ENCODE measurements around the gene CISH. TPM values are rescaled to one million over a fixed set of nuclear protein-coding genes. Genes with fewer than 3 reads are reported as not detected.

Gene CISH, protein sequence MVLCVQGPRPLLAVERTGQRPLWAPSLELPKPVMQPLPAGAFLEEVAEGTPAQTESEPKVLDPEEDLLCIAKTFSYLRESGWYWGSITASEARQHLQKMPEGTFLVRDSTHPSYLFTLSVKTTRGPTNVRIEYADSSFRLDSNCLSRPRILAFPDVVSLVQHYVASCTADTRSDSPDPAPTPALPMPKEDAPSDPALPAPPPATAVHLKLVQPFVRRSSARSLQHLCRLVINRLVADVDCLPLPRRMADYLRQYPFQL
- total RNA-seq (2014; rRNA removed; shearing (Covaris generic)): 1.7 and 2.2 TPM in 2 replicates

DNA sequence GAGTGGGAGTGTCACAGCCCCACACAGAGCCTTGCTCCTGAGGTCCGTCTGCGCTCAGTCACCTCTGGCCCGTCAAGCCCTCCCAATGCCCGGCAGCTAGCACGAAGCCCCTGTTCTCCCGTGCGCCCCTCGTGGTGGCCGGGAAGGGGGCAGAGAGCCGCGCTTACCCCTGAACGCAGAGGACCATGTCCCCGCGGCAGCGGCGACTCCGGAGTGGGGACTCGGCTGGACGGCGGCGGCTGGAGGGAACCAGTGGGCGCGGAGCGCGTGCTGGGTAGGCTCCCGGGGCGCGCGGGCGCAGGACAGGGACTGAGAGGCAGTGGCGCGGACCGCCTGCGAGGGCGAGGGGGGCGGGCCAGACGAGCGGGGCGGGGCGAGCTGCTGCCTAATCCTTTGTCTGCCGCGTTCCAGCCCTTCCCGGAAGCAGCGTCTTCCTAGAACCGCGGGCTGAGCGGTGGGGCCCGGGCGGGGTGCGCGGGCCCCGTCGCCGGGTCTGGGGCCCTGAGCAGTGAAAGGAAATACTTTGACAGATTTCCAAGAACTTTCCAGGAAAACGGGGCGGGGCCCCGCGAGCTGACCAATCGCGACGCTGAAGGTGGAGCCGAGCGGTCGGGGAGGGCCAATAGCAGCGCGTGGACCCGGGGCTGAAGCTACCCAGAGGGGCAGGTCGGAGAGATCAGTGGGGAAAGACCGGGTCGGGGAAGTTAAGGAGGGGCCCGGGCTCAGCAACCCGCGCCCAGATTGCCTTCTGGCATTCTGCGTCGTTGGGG, at the start of gene CISH:
CISH (minus strand) TSS at position 311 of the 770 bp plus-strand sequence; CDS start at position 187, 124 bp downstream.
- peak; percentile 75 for DNase-seq (ENCODE audit: low spot score)
- in situ Hi-C loops (cut with HindIII; ENCODE audit: low sequenced_read_pairs): loop anchor here (25.0 kb wide), 1 partner anchor 776 kb away; the partner anchor contains the start of genes MANF and RBM15B

DNA sequence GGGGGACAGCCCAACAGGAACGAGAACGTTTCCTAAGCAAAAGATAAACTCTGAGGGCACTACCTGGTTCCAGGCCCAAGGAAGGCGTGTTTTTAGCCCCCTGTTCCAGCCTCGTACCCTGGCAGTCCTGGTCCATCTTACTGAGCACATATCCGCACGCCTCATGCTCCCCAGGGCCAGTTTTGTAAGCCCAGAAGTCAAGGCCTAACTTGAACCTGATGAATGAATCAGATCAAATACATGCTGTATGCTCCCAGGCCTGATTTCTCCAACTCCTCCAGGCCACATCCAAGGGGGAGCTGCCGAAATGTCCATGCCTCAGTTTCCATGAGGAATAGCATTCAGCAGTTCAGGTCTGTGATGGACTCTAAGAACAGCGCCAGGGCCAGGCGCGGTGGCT, 48.8 kb upstream of the CISH start:
- no peak for DNase-seq (ENCODE audit: low spot score)
- in situ Hi-C loops (cut with HindIII; ENCODE audit: low sequenced_read_pairs): no loop called here

DNA sequence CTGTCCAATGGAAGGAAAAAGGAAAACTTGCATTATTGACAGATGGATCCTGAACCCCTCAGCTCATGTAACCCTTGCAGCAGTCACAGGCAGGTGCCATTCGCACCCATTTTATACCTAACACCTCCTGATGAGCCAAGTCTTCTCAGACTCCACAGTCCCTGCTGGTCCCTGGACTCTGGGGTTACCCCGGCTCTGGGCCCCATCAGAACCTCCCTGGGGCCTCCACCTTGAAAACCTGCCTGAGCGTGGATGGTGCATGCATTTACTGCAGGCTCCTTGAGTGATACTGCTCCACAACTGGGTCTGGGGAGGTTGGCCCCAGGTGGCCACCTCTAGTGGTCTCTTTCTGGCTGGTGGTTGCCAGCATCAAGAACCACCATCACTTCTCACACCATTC, 47.3 kb upstream of the CISH start:
- no peak for DNase-seq (ENCODE audit: low spot score)
- in situ Hi-C loops (cut with HindIII; ENCODE audit: low sequenced_read_pairs): no loop called here

DNA sequence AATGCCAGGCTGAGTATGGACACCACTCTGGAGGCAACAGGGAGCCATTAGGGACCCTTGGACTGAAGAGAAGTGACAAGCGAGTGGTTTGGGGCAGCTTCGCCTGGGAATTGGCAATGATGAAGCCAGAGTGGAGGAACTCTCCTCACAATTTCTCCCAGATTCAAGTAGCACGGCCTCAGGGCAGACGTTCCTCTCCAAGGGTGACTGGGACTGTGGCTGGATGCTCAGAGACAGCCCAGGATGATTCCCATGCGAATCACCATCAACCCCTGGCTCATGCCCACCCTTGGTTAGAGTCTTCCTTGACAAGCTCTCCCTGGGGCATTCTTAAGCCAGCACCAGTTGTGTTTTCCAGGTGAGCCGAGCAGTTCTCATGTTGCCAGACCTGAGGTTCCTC, 46.8 kb upstream of the CISH start:
- no peak for DNase-seq (ENCODE audit: low spot score)
- in situ Hi-C loops (cut with HindIII; ENCODE audit: low sequenced_read_pairs): no loop called here

DNA sequence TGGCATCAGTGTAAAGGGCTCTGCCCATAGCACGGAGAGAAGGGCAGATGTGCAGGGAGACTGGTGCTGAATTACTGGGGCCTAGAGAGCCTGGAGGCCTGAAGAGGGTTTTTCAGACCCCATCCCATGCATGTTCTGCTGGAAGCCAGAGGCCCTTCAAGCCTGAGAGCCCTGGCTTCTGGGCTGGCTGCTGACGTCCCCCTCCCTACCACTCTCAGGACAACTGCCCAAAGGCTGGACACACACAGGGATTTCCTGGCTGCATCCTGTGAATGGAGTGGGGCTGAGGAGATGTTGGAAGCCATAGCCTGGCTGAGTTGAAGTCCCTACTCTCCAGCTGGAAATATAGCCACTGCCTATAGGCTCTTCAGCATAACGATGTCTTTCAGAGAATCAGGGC, 46.2 kb upstream of the CISH start:
- DNase-seq (ENCODE audit: low spot score): no peak
- in situ Hi-C loops (cut with HindIII; ENCODE audit: low sequenced_read_pairs): no loop called here

DNA sequence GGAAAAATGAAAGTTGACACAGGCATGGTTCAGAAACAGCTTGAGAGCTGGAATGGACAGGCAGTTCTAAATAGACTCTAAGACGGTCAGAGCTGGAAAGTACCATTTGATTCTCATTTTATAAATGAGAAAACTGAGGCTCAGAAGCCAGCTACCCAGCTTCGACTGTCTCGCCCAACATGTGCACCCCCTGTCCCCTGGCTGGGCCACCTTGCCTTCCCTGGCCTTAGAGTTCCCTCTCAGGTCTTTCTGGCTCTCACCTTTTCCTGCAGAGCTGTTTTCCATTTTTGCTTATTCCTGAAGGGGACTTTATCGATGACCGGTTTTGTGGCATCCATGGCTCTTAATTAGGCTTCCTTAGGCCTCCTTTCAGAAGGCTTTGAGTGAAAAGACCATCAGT, 45.8 kb upstream of the CISH start:
- no peak for DNase-seq (ENCODE audit: low spot score)
- in situ Hi-C loops (cut with HindIII; ENCODE audit: low sequenced_read_pairs): no loop called here

DNA sequence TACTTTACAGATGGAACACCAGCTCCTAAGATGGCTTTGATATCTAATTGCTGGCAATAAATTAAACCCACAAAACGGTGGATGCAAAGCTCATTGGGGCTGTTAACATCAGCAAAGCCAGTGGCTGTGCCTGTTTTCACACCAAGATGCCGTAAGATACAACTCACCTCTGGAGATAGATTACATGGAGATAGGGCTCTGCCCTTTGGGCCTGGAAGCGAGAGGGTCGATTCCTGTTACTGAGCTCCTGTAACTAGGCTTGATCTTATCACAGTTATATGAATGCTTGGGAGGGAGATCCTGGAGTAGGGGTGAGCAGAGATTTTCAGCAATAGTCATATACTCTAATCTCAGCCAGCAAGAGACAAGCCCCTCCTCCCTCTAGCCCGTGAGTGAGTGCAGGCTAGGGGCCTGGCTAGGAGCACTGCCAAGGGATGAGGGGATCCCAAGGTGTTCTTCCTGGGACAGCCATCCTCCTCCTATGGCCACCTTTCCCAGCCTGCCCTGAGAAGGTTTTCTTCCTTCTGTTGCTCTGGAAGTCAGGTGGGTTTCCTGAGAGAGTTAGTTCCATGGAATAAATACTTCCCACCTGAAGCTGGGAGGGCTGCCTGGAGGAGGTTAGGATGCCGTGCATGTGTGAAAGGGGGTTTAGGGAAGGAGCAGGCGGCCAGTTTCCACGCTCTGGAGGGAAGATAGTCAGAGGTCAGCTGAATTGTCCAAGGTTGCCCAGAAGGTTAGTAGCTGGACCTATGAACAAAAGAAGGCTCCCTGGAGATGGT, 45.0 kb upstream of the CISH start:
- DNase-seq (ENCODE audit: low spot score): no peak
- in situ Hi-C loops (cut with HindIII; ENCODE audit: low sequenced_read_pairs): no loop called here

DNA sequence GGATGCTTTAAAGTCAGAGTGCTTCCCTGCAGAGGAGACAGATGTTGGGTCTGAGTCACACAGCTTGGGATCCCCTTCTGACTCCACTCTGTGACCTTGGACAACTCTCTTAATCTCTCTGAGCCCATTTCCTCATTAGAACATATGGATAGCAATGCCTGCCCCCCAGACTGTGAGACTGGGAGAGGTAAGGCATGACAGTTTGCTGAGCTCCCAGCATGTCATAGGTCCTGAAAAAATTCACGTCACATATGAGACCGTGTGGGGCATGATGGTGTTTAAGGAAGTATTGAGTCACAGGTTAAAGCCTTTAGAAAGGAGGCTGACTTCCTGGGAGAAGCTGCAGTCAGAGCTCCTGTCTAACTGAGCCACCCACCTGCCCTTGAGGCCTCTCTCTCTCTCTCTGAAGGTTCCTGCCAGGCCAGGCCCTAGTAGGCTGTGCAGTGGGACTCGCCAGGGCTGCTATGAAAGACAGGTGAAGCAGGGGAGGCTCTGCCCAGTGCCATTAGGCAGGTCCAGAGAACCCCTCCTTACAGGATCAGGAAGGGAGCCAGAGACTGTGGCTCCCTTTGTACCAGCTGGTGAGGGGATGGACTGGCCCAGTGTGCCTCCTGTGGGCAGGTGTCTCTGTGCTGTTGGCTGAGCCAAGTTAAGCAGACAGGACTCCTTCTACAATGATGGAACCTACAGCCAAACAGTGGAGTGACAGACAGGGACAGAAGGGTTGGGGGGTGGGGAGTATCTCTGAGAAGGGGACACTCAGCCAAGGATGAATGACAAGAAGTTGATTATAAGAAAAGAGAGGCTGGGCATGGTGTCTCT, 43.6 kb upstream of the CISH start:
- DNase-seq (ENCODE audit: low spot score): no peak
- in situ Hi-C loops (cut with HindIII; ENCODE audit: low sequenced_read_pairs): no loop called here

DNA sequence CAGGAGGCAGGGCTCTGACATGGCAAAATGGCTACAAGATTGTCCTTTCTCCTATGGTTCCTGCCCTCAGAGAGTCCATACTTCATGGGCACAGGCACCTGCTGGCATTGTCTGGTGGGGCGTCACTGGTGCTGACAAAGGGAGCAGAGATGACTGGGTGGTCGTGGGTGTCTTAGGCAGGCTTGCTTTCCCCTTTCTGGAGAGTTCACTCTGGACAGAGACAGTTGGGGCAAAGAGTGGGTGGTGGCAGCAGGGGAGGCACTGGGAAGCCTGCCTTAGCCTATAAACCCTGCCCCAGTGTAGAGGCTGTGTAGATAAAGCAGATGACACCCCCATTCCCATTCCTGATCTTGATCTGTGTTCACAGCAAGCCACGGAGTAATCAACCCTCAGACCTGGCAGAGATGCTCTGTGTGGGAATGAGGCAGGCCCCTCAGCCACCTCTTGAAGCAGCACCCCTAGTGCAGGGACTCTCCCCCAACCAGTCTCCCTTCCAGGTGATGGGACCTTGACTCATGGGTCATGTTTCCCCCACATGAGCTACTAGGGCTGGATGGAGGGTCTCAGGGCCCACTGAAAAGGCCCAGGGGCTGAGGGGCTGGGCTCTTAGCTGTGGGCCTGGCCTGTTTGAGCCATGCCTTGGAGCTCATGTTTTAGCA, 42.5 kb upstream of the CISH start:
- no peak for DNase-seq (ENCODE audit: low spot score)
- in situ Hi-C loops (cut with HindIII; ENCODE audit: low sequenced_read_pairs): no loop called here

DNA sequence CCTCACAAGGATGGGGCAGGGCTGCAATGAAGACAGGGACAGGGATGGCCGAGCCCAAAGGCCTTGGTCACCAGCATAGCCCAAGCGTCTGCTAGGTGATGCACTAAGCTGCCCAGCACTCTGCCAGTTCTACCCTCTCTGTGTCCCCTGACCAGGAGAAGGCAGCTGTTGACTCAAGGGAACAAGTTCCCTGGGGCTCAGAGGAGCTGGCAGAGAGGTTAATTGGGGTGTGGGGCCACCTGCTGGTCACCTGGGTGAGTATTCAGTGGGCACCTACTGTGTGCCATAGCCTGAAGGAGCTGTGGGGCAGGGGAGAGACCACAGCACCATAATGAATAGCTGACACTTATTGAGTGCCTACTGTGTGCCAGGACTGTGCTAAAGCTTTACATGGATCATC, 41.1 kb upstream of the CISH start:
- in situ Hi-C loops (cut with HindIII; ENCODE audit: low sequenced_read_pairs): no loop called here
- no peak for DNase-seq (ENCODE audit: low spot score)

DNA sequence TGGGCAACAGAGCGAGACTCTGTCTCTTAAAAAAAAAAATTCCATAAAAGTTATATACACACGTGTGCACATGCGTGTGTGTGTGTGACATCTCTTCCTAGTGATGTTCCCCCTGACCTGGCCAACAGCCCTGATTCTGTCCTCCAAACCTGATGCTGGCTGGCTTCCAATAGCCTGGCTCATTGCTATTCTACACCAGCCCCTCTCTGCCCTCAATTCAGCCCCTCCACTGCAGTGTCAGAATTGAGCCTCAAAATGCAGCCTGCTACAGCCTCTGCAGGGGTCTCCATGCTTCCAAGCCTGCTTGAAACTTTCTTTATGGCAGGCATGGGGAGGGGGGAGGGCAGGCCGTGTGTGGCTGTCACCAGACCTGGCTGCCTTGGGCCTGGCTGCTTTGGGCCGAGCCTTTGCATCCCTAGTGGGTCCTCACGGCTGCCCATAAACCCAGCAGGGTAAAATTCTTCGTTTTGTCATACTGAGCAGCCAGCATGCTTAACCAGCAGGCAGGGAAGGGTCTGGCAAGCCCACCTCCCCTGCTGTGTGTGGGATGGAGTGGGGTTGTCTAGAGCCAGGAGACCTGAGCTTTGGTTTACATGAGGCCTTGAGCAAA, 40.5 kb upstream of the CISH start:
- peak; percentile 16 for DNase-seq (ENCODE audit: low spot score)
- in situ Hi-C loops (cut with HindIII; ENCODE audit: low sequenced_read_pairs): no loop called here

DNA sequence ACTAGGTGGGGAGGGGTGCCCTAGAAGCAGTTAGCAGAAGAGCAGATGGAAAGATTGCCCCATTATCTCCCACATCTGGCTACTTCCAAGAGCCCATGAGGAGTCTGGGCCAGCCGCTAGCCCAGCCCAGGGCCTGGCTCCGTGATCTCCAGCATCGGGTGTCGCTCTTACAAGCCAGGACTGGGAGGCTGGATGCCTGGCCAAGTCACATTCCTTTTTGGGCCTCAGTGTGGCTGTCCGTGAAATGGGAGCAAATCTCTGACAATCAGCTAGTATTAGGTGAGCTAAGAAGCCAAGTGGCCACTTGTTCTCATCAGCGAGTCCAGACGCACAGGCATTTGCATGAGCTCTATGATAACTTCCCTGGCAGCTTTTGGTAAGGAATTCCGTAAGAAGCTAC, 39.9 kb upstream of the CISH start:
- in situ Hi-C loops (cut with HindIII; ENCODE audit: low sequenced_read_pairs): no loop called here

DNA sequence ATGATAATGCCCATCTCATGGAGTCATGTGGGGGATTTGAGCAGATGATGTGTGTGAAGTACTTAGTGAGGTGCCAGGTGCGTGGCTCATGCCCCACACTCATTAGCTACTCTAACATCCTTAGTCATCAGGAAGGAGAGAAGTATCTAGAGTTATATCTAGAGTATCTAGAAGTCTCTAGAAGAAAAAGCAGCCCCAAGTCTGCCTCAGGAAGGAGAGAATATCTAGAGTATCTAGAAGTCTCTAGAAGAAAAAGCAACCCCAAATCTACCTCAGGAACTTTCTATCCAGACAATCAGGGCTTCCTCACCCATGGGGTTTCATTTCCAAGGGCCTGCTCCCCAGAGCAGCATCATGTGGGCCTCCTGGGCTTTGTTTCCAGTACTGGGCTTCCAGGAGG, 38.4 kb upstream of the CISH start:
- in situ Hi-C loops (cut with HindIII; ENCODE audit: low sequenced_read_pairs): no loop called here
- no peak for DNase-seq (ENCODE audit: low spot score)

More for the DNA sequence above, 39.9 kb upstream of the CISH start:
- no peak for DNase-seq (ENCODE audit: low spot score)

DNA sequence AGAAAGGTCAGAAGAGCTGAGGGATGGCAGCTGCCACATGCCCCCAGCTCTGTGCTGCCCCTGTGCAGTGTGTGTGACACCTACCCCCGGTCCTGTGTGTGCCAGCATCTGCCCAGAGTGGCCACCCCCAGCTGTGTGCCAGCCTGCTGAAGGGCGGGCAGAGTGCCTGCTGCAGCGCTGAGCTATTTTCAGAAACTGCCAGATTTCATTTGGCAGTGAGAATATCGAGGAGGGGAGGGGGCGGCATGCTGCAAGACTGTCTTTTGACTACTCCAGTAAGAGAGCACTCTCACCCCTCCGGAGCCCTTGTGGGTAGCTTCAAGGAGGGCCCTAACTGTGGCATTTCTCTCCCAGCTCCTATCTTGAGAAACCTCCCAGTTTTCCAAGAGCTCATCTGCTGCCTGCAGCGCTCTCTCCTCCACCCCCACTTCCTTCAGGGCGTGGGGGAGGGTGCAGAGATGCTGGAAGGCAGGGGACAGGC, 37.9 kb upstream of the CISH start:
- in situ Hi-C loops (cut with HindIII; ENCODE audit: low sequenced_read_pairs): no loop called here
- peak; percentile 5 for DNase-seq (ENCODE audit: low spot score)

DNA sequence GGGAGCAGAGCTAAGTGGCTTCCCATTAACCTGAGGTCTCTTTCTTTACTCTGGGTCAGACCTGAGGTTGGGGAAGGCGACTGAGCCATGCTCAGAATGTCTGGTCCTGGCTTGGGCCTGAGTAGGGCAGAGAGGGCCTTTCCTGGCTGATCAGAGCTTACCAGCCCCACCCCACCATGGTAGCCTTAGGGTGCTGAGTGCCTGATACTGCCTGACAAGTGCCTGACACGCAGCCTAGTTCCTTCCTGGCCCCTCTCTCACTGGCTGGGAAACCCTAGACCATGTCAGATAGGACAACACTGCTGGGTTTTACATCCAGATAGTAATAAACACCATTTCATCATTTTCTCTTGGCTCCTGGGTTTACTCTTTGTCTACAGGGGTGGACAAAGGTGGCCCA, 37.4 kb upstream of the CISH start:
- in situ Hi-C loops (cut with HindIII; ENCODE audit: low sequenced_read_pairs): no loop called here
- DNase-seq (ENCODE audit: low spot score): no peak

DNA sequence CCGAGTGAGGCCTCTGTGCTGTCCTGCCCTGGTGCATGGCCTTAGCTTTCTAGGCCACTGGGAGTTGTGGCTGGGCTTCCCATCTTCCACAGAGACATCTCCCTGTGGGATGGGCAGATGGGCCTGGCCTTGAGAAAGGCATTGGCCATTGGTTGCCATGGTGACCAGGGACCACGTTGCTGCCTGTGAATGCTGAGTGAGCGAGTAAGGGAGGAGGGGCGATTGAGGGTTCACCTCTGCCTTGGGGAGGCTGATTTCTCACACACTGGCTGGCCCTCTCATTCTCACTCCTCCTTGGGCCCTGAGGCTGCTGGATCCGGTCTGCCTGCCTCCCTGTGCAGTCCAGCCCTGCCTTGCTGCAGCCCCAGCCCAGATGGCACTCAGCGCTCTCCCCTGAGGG, 36.7 kb upstream of the CISH start:
- peak; percentile 79 for DNase-seq (ENCODE audit: low spot score)
- in situ Hi-C loops (cut with HindIII; ENCODE audit: low sequenced_read_pairs): no loop called here

DNA sequence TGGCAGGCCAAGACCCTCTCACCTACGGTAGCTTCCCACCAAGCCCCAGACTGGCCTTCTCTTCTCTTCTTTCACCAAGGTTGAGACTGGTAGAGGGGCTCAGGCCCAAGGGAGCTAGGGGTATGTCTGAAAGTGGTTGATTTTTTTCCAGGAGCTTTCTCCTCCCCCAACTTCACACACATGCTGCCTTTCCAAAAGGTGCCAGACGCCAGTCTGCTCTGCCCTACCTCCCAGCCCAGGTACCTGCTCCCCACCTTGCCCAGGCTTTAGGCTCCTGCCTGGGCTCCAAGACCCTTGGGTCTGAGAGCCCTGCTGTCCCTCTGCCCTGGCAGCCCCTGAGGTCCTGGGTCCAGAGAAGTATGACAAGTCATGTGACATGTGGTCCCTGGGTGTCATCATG, 33.8 kb upstream of the CISH start:
- DNase-seq (ENCODE audit: low spot score): no peak
- in situ Hi-C loops (cut with HindIII; ENCODE audit: low sequenced_read_pairs): no loop called here

DNA sequence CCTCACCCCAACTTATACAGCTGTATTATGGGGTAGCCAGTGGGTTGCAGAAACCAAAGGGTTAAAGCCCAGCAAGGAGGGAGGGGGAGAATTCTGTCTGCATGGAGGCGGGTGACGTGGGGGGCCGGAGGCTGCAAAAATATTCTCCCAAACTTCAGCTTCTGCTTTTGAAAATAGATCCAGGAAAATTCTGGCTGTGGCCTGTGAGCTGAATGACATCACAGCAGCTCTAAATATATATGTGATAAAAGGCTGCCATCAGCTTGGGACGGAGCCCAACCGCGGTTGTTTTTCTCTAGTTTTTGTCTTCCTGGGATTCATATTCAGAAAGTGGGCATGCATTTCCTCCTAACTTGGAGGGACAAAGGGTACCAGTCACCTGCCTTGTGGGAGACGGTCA, 33.0 kb upstream of the CISH start:
- in situ Hi-C loops (cut with HindIII; ENCODE audit: low sequenced_read_pairs): no loop called here
- DNase-seq (ENCODE audit: low spot score): no peak
